H7 (cell line): ENCODE data around the gene NCOA1. TPM values are rescaled to one million over a fixed set of nuclear protein-coding genes. Genes with fewer than 3 reads are reported as not detected.
"Not testable (repeated sequence)": the region's sequence is repeated elsewhere in the genome, so short reads cannot be mapped to it uniquely, and the experiment has no call there.

Source experiments
- DNase-seq: peaks from one replicate; pipeline ENCODE4 v3.0.0; 2012
- H3K27me3 ChIP-seq: 2 replicates; pipeline ENCODE4 v1.6.0; 2011; ENCODE audit warnings: mild to moderate bottlenecking, low read length; ENCODE audit not compliant: control insufficient read depth, insufficient read depth
- H3K36me3 ChIP-seq: replicated peaks from 2 replicates; pipeline ENCODE4 v1.5.1; 2011; ENCODE audit warnings: low read length; ENCODE audit not compliant: control insufficient read depth, insufficient read depth
- H3K4me3 ChIP-seq: 2 replicates; pipeline ENCODE4 v1.5.1; 2011; ENCODE audit warnings: low read depth, mild to moderate bottlenecking, control low read depth, low read length, moderate library complexity; ENCODE audit not compliant: insufficient read depth
- total RNA-seq: library from RNA; depleted of rRNA; stranded (reverse); fragments of >200 nt; shearing (Covaris generic); gene quantifications from 2 replicates; pipeline ENCODE4 v1.2.3, GENCODE V29; 2014

The NCOA1 gene
- total RNA-seq, 1 experiment from 2014 or later: 9.4 TPM

- Histone ChIP-seq H3K27me3 (no peaks in the 10 kb centered on the region), H3K36me3 (no peaks in the 10 kb centered on the region), H3K4me3 (no peak overlapping the region)
- peak; percentile 16 for DNase-seq
Observed at GRCh38 chr2:24579053-24579803, 88.2 kb downstream of the NCOA1 start.

- no peak for DNase-seq
- no peaks in the 10 kb centered on the region for H3K27me3 ChIP-seq
- no peaks in the 10 kb centered on the region for H3K36me3 ChIP-seq
- no peak overlapping the region for H3K4me3 ChIP-seq
Observed at GRCh38 chr2:24580561-24580960, 89.5 kb downstream of the NCOA1 start.

- H3K4me3 ChIP-seq, DNase-seq, H3K36me3 ChIP-seq, H3K27me3 ChIP-seq: not testable (repeated sequence)
Observed at GRCh38 chr2:24581971-24582370, 90.9 kb downstream of the NCOA1 start.

- H3K36me3 ChIP-seq: no peaks in the 10 kb centered on the region
- no peak for DNase-seq
- H3K4me3 ChIP-seq: no peak overlapping the region
Observed at GRCh38 chr2:24586955-24587354, 95.9 kb downstream of the NCOA1 start.

GRCh38 chr2:24588294-24588693 lies 97.2 kb downstream of the NCOA1 start:
- H3K4me3 ChIP-seq: no peak overlapping the region
- H3K36me3 ChIP-seq: no peaks in the 10 kb centered on the region
- no peaks in the 10 kb centered on the region for H3K27me3 ChIP-seq
- DNase-seq: no peak

More at GRCh38 chr2:24586955-24587354, 95.9 kb downstream of the NCOA1 start:
- no peaks in the 10 kb centered on the region for H3K27me3 ChIP-seq

- no peak overlapping the region for H3K4me3 ChIP-seq
- no peaks in the 10 kb centered on the region for H3K27me3 ChIP-seq
- no peak for DNase-seq
- H3K36me3 ChIP-seq: no peaks in the 10 kb centered on the region
Observed at GRCh38 chr2:24592441-24593100, 101.5 kb downstream of the NCOA1 start.

- no peak for DNase-seq
- no peak overlapping the region for H3K4me3 ChIP-seq
- no peaks in the 10 kb centered on the region for H3K27me3 ChIP-seq
- H3K36me3 ChIP-seq: no peaks in the 10 kb centered on the region
Observed at GRCh38 chr2:24594283-24594682, 103.2 kb downstream of the NCOA1 start.

GRCh38 chr2:24597181-24597870 lies 106.3 kb downstream of the NCOA1 start:
- no peak overlapping the region for H3K4me3 ChIP-seq
- no peaks in the 10 kb centered on the region for H3K36me3 ChIP-seq
- no peaks in the 10 kb centered on the region for H3K27me3 ChIP-seq
- no peak for DNase-seq

GRCh38 chr2:24600140-24600539 lies 109.1 kb downstream of the NCOA1 start:
- not testable (repeated sequence) for H3K27me3 ChIP-seq, DNase-seq, H3K4me3 ChIP-seq, H3K36me3 ChIP-seq

- H3K27me3 ChIP-seq: no peaks in the 10 kb centered on the region
- DNase-seq: no peak
- no peak overlapping the region for H3K4me3 ChIP-seq
- no peaks in the 10 kb centered on the region for H3K36me3 ChIP-seq
Observed at GRCh38 chr2:24611631-24612030, 120.6 kb downstream of the NCOA1 start.

- no peaks in the 10 kb centered on the region for H3K27me3 ChIP-seq
- H3K4me3 ChIP-seq: no peak overlapping the region
- DNase-seq: peak; percentile 13
- H3K36me3 ChIP-seq: no peaks in the 10 kb centered on the region
Observed at GRCh38 chr2:24613154-24613814, 122.2 kb downstream of the NCOA1 start.

- H3K36me3 ChIP-seq: no peaks in the 10 kb centered on the region
- H3K27me3 ChIP-seq: no peaks in the 10 kb centered on the region
- no peak overlapping the region for H3K4me3 ChIP-seq
- DNase-seq: no peak
Observed at GRCh38 chr2:24616616-24617015, 125.6 kb downstream of the NCOA1 start.

- H3K36me3 ChIP-seq: no peaks in the 10 kb centered on the region
- no peaks in the 10 kb centered on the region for H3K27me3 ChIP-seq
- H3K4me3 ChIP-seq: no peak overlapping the region
- DNase-seq: no peak
Observed at GRCh38 chr2:24617424-24617823, 126.4 kb downstream of the NCOA1 start.

- Histone ChIP-seq H3K36me3 (no peaks in the 10 kb centered on the region), H3K27me3 (no peaks in the 10 kb centered on the region), H3K4me3 (no peak overlapping the region)
- DNase-seq: no peak
Observed at GRCh38 chr2:24618144-24618543, 127.1 kb downstream of the NCOA1 start.
